Osteocyte (in vitro differentiated cells): ENCODE data around the gene JAZF1. TPM values are rescaled to one million over a fixed set of nuclear protein-coding genes. Genes with fewer than 3 reads are reported as not detected.

Experiments
- DNase-seq: peaks from one replicate; pipeline ENCODE4 v3.0.0; 2021; ENCODE audit warnings: mixed read lengths; ENCODE audit not compliant: unreplicated experiment; ENCODE audit errors: extremely low spot score
- H3K27ac Mint-ChIP-seq: one replicate; pipeline ENCODE4 v1.8.0; 2021; ENCODE audit warnings: mild to moderate bottlenecking, mixed read lengths; ENCODE audit not compliant: unreplicated experiment
- H3K27me3 Mint-ChIP-seq: one replicate; pipeline ENCODE4 v1.8.0; 2021; ENCODE audit warnings: mixed read lengths; ENCODE audit not compliant: unreplicated experiment
- H3K36me3 Mint-ChIP-seq: one replicate; pipeline ENCODE4 v1.8.0; 2021; ENCODE audit warnings: mixed read lengths; ENCODE audit not compliant: unreplicated experiment
- H3K4me1 Mint-ChIP-seq: one replicate; pipeline ENCODE4 v1.8.0; 2021; ENCODE audit warnings: mixed read lengths; ENCODE audit not compliant: unreplicated experiment
- H3K4me3 Mint-ChIP-seq: one replicate; pipeline ENCODE4 v1.8.0; 2021; ENCODE audit warnings: mild to moderate bottlenecking, moderate library complexity, mixed read lengths; ENCODE audit not compliant: unreplicated experiment
- H3K9me3 Mint-ChIP-seq: one replicate; pipeline ENCODE4 v1.8.0; 2021; ENCODE audit warnings: mixed read lengths; ENCODE audit not compliant: unreplicated experiment
- CTCF ChIP-seq: fragments of 200-600 bp; sonication (generic); IDR thresholded peaks from 2 replicates; pipeline ENCODE4 v1.5.0; 2021; ENCODE audit warnings: antibody characterized with exemption, mild to moderate bottlenecking, moderate library complexity
- total RNA-seq: library from RNA; stranded (reverse); gene quantifications from 2 replicates; pipeline ENCODE4 v1.2.1, GENCODE V29; 2021

The JAZF1 gene
- total RNA-seq, 1 donor from 2014 or later: 19.8 TPM

GRCh38 chr7:27921081-27921836 lies 259.3 kb downstream of the JAZF1 start:
- peaks cover 39% of the 10 kb centered on the region for H3K4me1 Mint-ChIP-seq
- H3K9me3 Mint-ChIP-seq: no peaks in the 10 kb centered on the region
- no peaks in the 10 kb centered on the region for H3K27me3 Mint-ChIP-seq
- TF ChIP-seq CTCF: peak; percentile 74
- H3K4me3 Mint-ChIP-seq: peak overlapping the region; percentile 56
- peak overlapping the region; percentile 40 for H3K27ac Mint-ChIP-seq
- no peaks in the 10 kb centered on the region for H3K36me3 Mint-ChIP-seq
- DNase-seq: no peak

GRCh38 chr7:27920281-27920946 lies 260.2 kb downstream of the JAZF1 start:
- Mint-ChIP-seq H3K4me1 (peaks cover 39% of the 10 kb centered on the region), H3K9me3 (no peaks in the 10 kb centered on the region), H3K27me3 (no peaks in the 10 kb centered on the region), H3K27ac (peak overlapping the region; percentile 40), H3K4me3 (peak overlapping the region; percentile 3), H3K36me3 (no peaks in the 10 kb centered on the region)
- TF ChIP-seq CTCF: no peak
- DNase-seq: no peak

GRCh38 chr7:27918503-27918902 lies 262.1 kb downstream of the JAZF1 start:
- no peaks in the 10 kb centered on the region for H3K36me3 Mint-ChIP-seq
- H3K4me1 Mint-ChIP-seq: peaks cover 22% of the 10 kb centered on the region
- no peaks in the 10 kb centered on the region for H3K27me3 Mint-ChIP-seq
- DNase-seq: no peak
- TF ChIP-seq CTCF: no peak
- H3K4me3 Mint-ChIP-seq: no peak overlapping the region
- no peak overlapping the region for H3K27ac Mint-ChIP-seq
- no peaks in the 10 kb centered on the region for H3K9me3 Mint-ChIP-seq

- H3K9me3 Mint-ChIP-seq: no peaks in the 10 kb centered on the region
- no peaks in the 10 kb centered on the region for H3K27me3 Mint-ChIP-seq
- H3K4me1 Mint-ChIP-seq: peaks cover 17% of the 10 kb centered on the region
- H3K36me3 Mint-ChIP-seq: no peaks in the 10 kb centered on the region
- no peak for DNase-seq
- H3K27ac Mint-ChIP-seq: no peak overlapping the region
- H3K4me3 Mint-ChIP-seq: no peak overlapping the region
- no peak for TF ChIP-seq CTCF
These were observed 262.8 kb downstream of the JAZF1 start for GRCh38 chr7:27917774-27918314.

- H3K4me3 Mint-ChIP-seq: no peak overlapping the region
- TF ChIP-seq CTCF: no peak
These were observed 263.5 kb downstream of the JAZF1 start for GRCh38 chr7:27917119-27917518.

More at GRCh38 chr7:27917119-27917518, 263.5 kb downstream of the JAZF1 start:
- Mint-ChIP-seq H3K27ac (no peak overlapping the region), H3K4me1 (peaks cover 17% of the 10 kb centered on the region), H3K36me3 (no peaks in the 10 kb centered on the region), H3K9me3 (no peaks in the 10 kb centered on the region), H3K27me3 (no peaks in the 10 kb centered on the region)
- no peak for DNase-seq
